GM12875 (cell line): ENCODE measurements around the gene TPPP3.

Source experiments
- H3K4me3 ChIP-seq: one replicate; pipeline ENCODE4 v1.5.1; 2011; ENCODE audit warnings: low read depth, low read length, control low read depth
- TF ChIP-seq, protein P1 (sequence below): IDR thresholded peaks from 2 replicates; pipeline ENCODE4 v1.5.1; 2011; ENCODE audit warnings: low read depth, mild to moderate bottlenecking, control low read depth, inconsistent platforms, low read length, moderate library complexity, borderline replicate concordance; ENCODE audit not compliant: insufficient read depth

TPPP3 gene

DNA sequence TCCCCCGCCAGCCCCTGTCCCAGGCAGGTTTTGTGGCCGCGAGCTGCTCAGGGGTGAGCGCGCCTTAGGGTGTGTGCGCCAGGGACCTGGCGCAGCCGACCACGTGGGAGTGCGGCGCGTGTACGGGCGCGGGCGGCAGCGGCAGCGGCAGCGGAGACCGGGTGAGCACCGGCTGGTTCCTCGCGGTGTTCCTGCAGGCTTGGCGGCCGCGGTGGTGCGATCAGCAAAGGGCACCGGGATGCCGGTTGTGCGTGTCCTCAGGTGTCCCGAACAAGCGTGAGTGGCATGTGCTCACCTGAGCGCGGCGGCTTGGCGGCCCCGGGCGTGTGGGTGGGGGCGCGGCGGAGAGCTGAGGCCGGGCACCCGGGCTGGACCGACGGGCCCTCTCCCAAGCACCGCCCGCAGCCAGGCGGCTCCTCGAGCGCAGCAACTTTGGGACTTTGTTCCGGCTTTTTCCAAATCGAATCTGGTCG is 37.2 kb upstream of the TPPP3 start:
- TF ChIP-seq, protein P1, sequence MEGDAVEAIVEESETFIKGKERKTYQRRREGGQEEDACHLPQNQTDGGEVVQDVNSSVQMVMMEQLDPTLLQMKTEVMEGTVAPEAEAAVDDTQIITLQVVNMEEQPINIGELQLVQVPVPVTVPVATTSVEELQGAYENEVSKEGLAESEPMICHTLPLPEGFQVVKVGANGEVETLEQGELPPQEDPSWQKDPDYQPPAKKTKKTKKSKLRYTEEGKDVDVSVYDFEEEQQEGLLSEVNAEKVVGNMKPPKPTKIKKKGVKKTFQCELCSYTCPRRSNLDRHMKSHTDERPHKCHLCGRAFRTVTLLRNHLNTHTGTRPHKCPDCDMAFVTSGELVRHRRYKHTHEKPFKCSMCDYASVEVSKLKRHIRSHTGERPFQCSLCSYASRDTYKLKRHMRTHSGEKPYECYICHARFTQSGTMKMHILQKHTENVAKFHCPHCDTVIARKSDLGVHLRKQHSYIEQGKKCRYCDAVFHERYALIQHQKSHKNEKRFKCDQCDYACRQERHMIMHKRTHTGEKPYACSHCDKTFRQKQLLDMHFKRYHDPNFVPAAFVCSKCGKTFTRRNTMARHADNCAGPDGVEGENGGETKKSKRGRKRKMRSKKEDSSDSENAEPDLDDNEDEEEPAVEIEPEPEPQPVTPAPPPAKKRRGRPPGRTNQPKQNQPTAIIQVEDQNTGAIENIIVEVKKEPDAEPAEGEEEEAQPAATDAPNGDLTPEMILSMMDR = no peak
- peak overlapping the region; percentile 11 for H3K4me3 ChIP-seq

DNA sequence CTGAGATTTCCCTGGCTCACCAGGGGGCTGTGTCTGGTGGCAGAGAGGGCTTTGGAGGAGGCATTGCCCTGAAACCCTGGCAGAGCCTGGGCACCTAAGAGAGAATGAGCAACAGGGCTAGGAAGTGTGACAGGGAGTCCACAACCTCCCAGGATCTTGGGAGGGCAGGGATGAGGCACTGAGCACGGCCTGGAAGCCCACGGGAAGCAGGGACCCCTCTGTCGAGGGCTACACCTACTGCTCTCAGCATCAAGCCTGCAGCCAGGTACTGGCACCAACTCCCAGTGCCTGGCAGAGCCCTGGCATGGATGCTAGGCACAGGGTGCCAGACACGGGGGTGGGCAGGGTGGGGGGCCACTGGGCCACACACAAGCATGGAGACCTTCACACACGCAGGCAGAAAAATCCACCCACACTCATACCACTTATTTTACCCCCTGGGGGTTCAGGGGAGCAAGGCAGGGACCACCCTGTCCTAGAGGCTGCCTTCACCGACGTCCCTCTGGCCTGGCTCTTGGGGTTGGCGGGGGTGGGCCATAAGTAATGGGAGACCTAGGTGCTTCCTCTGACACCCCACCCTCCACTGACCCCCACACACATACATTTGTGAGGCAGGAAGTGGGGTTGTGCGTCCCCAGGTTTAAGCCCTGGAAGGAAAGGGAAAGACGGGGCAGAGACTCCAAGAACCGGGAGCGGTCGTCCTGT is 36.7 kb upstream of the TPPP3 start:
- no peak overlapping the region for H3K4me3 ChIP-seq
- TF ChIP-seq, protein P1 = no peak

- TF ChIP-seq, protein P1 = no peak
- no peak overlapping the region for H3K4me3 ChIP-seq
Measured at GRCh38 chr16:67429053-67429798, 35.9 kb upstream of the TPPP3 start.

DNA sequence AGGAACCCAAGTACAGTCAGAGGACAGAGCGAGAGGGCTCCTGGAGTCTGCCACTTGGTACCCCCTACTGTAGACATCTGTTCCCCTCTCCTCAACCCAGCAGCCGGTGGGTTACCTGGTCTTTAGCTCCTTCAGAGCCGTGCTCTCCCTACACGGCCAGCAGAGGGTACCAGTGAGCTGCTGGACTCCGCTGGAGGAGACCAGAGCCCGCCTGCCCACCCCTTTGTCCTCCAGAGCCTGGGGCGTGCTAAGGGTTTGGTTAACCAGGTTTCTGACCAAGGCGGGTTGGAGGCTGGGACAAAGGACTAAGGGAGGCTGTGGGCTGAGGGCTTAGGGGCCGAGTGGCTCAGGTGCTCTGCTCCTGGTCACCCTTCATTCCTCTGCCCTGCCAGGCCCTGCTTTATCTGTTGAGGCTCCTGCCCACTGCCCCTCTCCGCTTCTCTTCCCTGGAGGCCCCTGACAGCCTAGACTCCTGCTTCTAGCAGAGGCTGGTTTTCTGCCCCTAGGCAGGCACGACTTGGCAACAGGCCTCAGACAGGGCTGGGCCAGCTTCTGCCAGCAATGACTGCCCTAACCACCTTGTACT is 34.9 kb upstream of the TPPP3 start:
- H3K4me3 ChIP-seq = no peak overlapping the region
- TF ChIP-seq, protein P1 = peak; percentile 95

DNA sequence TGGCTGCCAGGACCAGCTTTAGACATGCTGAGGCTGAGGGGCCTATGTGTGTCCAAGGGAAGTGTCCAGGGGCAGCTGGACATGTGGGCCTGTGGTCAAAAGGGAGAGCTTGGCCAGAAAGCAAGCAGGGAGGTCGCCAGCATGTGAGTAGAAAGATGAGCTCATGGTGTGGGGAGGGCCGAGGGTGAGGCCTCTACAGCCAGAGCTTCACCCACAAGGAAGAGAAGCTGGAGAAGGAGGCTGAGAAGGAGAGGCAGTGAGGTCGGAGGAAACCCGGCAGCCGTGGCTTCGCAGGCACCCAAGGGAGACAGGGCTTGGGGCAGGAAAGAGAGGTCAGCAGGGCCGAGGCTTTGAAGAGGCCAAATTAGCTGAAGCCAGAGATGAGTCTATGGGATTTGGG is 33.7 kb upstream of the TPPP3 start:
- H3K4me3 ChIP-seq = no peak overlapping the region
- TF ChIP-seq, protein P1 = no peak

GRCh38 chr16:67426022-67426421 is 32.7 kb upstream of the TPPP3 start:
- TF ChIP-seq, protein P1 = no peak

More at GRCh38 chr16:67426022-67426421, 32.7 kb upstream of the TPPP3 start:
- H3K4me3 ChIP-seq = no peak overlapping the region
